ENCODE measurements around the gene GABRG3.
A peak's percentile ranks its signal among the peaks of the same experiment; 100 is the strongest.

Gene GABRG3

GRCh38 chr15:27065785-27066184 lies 94.8 kb downstream of the GABRG3 start:
- DNase-seq: no peak

GRCh38 chr15:27066446-27066845 lies 95.5 kb downstream of the GABRG3 start:
- no peak for DNase-seq

- DNase-seq: peak; percentile 0
These were observed 96.2 kb downstream of the GABRG3 start for GRCh38 chr15:27067175-27067574.

- DNase-seq: no peak
These were observed 99.9 kb downstream of the GABRG3 start for GRCh38 chr15:27070841-27071240.

GRCh38 chr15:27074179-27074578 lies 103.2 kb downstream of the GABRG3 start:
- DNase-seq: no peak

- no peak for DNase-seq
These were observed 106.8 kb downstream of the GABRG3 start for GRCh38 chr15:27077790-27078189.

- no peak for DNase-seq
These were observed 110.9 kb downstream of the GABRG3 start for GRCh38 chr15:27081676-27082418.

GRCh38 chr15:27082526-27082925 lies 111.5 kb downstream of the GABRG3 start:
- DNase-seq: no peak

- DNase-seq: no peak
These were observed 113.9 kb downstream of the GABRG3 start for GRCh38 chr15:27084844-27085243.

GRCh38 chr15:27086149-27086548 lies 115.2 kb downstream of the GABRG3 start:
- no peak for DNase-seq

GRCh38 chr15:27086805-27087204 lies 115.8 kb downstream of the GABRG3 start:
- DNase-seq: no peak

GRCh38 chr15:27087651-27088583 lies 116.9 kb downstream of the GABRG3 start:
- DNase-seq: no peak

- DNase-seq: no peak
These were observed 117.7 kb downstream of the GABRG3 start for GRCh38 chr15:27088584-27089232.

GRCh38 chr15:27089233-27089586 lies 118.2 kb downstream of the GABRG3 start:
- no peak for DNase-seq

- DNase-seq: no peak
These were observed 118.7 kb downstream of the GABRG3 start for GRCh38 chr15:27089676-27090075.

GRCh38 chr15:27091270-27091940 lies 120.4 kb downstream of the GABRG3 start:
- DNase-seq: no peak

GRCh38 chr15:27092390-27092789 lies 121.4 kb downstream of the GABRG3 start:
- DNase-seq: no peak

GRCh38 chr15:27094235-27094634 lies 123.3 kb downstream of the GABRG3 start:
- no peak for DNase-seq

GRCh38 chr15:27095886-27096624 lies 125.1 kb downstream of the GABRG3 start:
- DNase-seq: no peak

- DNase-seq: no peak
These were observed 126.5 kb downstream of the GABRG3 start for GRCh38 chr15:27097506-27097905.

GRCh38 chr15:27101982-27102381 lies 131.0 kb downstream of the GABRG3 start:
- no peak for DNase-seq

- DNase-seq: no peak
These were observed 140.3 kb downstream of the GABRG3 start for GRCh38 chr15:27111323-27111722.

Measured in EL (cell line).